WI38 (cell line): ENCODE measurements around the gene HNRNPUL1.
A peak's percentile ranks its signal among the peaks of the same experiment; 100 is the strongest.

Experiments
- H3K4me3 ChIP-seq: 2 replicates; pipeline ENCODE4 v1.5.1; 2011; ENCODE audit warnings: low read depth, mild to moderate bottlenecking, control low read depth, low read length
- TF ChIP-seq, protein P1 (sequence below): IDR thresholded peaks from 2 replicates; pipeline ENCODE4 v1.5.1; 2012; ENCODE audit warnings: low read depth, mild to moderate bottlenecking, control low read depth, low read length

The HNRNPUL1 gene

DNA sequence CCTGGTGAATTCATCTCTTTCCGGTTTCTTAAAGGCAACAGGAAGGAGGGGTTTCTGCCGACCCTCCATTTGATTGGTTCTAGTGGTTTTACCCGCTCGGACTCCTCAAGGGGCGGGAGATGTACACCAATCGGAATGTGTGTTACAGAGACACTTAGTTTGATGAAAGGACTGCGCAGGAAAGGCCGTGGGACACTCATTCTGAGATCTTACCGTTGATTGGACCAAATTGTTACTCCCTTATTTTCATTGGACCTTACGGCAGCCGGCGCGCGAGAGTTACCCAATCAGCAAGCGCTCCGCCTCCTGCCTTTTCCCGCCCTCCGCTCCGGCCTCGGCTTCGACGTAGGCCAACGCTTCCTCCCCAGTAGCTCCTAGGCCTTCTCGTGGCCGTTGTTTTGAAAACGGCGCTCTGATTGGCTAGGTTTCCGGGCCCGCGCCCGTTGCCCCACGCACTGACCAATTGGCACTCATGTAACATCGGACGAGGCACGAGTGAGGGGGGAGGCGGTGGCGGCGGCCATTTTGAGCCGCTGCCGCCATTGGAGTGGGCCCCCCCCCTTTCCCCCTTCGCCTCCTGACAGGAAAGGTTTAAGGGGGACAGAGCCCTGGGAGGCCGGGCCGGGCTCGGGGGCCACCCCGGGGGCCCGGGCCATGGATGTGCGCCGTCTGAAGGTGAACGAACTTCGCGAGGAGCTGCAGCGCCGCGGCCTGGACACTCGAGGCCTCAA is at the start of gene HNRNPUL1:
TSS of gene HNRNPUL1 (plus strand) at position 523 of the 731 bp plus-strand sequence. CDS start at position 655, 132 bp downstream.
- TF ChIP-seq, protein P1, sequence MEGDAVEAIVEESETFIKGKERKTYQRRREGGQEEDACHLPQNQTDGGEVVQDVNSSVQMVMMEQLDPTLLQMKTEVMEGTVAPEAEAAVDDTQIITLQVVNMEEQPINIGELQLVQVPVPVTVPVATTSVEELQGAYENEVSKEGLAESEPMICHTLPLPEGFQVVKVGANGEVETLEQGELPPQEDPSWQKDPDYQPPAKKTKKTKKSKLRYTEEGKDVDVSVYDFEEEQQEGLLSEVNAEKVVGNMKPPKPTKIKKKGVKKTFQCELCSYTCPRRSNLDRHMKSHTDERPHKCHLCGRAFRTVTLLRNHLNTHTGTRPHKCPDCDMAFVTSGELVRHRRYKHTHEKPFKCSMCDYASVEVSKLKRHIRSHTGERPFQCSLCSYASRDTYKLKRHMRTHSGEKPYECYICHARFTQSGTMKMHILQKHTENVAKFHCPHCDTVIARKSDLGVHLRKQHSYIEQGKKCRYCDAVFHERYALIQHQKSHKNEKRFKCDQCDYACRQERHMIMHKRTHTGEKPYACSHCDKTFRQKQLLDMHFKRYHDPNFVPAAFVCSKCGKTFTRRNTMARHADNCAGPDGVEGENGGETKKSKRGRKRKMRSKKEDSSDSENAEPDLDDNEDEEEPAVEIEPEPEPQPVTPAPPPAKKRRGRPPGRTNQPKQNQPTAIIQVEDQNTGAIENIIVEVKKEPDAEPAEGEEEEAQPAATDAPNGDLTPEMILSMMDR = no peak
- peak within 1 kb of the TSS; percentile 86 for H3K4me3 ChIP-seq

DNA sequence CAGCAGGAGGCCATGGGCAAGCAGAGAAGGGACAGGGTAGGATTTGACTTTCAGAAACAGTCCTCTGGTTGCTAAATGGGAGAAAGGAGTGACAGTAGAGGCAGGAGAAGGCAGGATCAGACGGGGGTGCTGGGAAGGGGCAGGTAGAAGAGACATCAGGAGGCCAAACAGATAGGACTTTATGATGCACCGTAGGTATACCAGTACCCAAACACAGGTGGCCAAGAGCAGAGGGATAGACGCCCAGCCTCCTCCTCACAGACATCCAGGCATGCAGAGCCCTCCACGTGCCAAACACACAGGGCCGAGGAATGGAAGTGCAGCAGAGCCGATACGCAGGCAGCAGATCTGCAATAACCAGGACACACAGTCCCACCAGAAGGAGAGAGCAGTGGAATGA is 46.4 kb upstream of the HNRNPUL1 start:
- no peak overlapping the region for H3K4me3 ChIP-seq
- TF ChIP-seq, protein P1 = no peak

DNA sequence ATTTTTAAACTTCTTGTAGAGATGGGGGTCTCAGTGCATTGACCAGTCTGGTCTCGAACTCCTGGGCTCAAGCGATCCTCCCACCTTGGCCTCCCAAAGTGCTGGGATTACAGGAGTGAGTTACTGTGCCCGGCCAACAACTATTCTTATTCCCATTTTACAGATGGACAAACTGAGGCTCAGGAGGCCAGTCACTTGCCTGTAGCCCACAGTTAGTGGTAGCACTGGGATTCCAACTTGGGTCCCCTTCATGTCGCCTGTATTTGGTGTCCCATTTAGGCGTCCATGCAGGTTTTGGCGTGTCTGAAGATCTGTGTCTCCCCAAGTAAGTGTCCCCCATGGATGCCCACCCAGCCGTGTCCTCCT is 45.9 kb upstream of the HNRNPUL1 start:
- peak overlapping the region; percentile 91 for H3K4me3 ChIP-seq
- TF ChIP-seq, protein P1 = no peak

DNA sequence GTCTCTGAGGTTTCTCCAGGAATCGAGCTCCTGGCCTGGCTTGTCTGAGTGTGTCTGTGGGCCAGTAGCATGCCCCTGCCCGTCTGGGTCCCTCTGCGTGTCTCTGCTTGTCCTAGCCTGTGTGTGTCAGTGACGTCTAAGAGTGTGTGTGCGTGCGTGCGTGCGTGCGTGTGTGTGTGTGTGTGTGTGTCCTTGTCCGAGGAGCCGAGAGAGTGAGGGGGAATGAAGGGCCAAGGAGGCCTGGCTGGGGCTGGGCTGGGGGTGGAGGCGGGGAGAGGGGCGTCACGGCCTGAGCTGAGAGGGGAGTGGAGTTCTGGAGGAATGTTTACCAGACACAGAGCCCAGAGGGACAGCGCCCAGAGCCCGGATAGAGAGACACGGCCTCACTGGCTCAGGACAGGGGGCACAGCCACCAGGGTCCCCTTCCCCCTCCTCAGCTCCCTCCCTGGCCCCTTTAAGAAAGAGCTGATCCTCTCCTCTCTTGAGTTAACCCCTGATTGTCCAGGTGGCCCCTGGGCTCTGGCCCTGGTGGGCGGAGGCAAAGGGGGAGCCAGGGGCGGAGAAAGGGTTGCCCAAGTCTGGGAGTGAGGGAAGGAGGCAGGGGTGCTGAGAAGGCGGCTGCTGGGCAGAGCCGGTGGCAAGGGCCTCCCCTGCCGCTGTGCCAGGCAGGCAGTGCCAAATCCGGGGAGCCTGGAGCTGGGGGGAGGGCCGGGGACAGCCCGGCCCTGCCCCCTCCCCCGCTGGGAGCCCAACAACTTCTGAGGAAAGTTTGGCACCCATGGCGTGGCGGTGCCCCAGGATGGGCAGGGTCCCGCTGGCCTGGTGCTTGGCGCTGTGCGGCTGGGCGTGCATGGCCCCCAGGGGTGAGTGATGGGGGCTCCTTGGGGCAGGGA is 45.3 kb upstream of the HNRNPUL1 start, which contains the start of gene AXL:
TSS of gene AXL (plus strand) at position 609 of the 893 bp plus-strand sequence. CDS start at position 779, 170 bp downstream.
- TF ChIP-seq, protein P1 = no peak
- peak within 1 kb of the TSS; percentile 91 for H3K4me3 ChIP-seq

DNA sequence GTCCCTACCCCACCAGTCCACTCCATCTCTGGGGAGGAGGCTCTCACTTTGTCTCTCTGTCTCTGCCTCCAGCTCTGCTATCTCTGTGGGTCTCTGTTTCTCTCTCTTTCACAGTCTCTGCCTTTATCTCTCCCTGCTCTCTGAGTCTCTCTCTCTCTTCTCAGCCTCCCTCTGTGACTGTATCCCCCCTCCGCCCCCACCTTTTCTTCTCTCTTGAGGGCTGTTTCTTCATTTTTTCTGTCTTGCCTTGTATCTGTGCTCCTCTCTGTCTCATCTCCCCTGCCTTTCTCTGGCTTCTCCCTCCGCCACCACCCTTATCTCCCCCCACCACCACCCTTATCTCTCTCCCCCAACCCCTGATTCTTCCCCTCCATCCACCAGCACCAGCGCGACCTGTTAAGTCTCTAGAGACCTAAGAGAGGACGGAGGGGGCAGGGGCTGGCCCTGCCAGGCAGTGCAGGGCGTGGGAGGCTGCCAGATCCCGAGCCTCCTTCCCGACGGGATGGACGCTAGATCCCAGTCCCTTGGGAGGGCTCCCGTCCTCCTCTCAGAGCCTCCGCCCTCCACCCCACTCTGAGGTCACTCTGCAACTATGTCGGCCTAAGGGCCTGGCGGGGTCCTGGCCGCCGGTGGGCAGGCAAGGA is 44.1 kb upstream of the HNRNPUL1 start:
- H3K4me3 ChIP-seq = peak overlapping the region; percentile 91
- TF ChIP-seq, protein P1 = no peak

GRCh38 chr19:41220811-41221210 is 43.4 kb upstream of the HNRNPUL1 start:
- H3K4me3 ChIP-seq = peak overlapping the region; percentile 91
- TF ChIP-seq, protein P1 = no peak
